HS-5 (cell line): ENCODE data around the gene TTYH3.

Experiments used
- DNase-seq: peaks from one replicate; pipeline ENCODE4 v3.0.0-alpha.2; 2012; ENCODE audit warnings: low read depth

The TTYH3 gene

GRCh38 chr7:2635148-2635668 lies 3.4 kb downstream of the TTYH3 start:
- DNase-seq, result no peak

DNA sequence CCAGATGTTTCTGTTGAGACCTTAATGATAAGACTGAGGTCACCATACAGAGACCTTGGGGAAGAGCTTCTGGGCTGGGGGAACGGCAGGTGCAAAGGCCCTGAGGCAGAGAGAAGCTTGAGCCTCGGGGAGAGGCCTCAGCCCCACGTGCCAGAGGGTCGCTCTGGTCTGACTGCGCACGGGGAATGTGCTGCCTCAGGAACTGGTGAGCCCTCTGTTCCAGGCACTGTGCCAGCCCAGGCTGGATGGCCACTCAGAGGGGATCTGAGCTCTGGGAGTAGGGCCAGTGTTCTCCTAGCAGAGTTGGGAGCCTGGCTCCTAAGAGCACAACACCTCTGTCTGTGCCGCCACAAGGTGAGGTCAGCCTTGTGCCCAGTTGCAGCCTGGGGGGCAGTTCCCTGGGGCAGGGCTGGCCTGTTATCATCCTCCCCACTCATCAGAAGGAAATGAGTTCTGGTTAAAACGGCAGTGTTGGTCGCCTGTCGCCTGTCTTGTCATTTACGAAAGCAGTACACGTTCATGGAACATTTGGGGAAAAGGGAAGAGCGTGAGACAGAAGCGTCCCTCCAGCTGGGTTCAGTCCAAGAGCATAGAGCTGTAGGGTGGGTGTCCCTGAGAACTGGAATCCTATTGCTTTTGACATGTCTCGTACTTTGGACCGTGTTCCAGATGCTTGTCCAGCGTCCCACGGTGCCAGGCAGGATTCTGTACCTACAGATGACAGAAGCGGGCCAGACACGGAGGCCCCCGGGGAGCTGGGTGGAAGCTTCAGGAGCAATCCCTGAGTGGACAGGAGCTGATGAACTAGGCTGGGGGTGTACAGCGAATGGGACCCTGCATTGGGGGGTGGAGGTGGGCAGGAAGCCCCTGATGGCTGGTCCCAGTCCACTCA lies 4.3 kb downstream of the TTYH3 start:
- no peak for DNase-seq

- DNase-seq, result no peak
Observed at GRCh38 chr7:2637066-2637471, 5.3 kb downstream of the TTYH3 start.

- no peak for DNase-seq
Observed at GRCh38 chr7:2637505-2638223, 5.9 kb downstream of the TTYH3 start.

DNA sequence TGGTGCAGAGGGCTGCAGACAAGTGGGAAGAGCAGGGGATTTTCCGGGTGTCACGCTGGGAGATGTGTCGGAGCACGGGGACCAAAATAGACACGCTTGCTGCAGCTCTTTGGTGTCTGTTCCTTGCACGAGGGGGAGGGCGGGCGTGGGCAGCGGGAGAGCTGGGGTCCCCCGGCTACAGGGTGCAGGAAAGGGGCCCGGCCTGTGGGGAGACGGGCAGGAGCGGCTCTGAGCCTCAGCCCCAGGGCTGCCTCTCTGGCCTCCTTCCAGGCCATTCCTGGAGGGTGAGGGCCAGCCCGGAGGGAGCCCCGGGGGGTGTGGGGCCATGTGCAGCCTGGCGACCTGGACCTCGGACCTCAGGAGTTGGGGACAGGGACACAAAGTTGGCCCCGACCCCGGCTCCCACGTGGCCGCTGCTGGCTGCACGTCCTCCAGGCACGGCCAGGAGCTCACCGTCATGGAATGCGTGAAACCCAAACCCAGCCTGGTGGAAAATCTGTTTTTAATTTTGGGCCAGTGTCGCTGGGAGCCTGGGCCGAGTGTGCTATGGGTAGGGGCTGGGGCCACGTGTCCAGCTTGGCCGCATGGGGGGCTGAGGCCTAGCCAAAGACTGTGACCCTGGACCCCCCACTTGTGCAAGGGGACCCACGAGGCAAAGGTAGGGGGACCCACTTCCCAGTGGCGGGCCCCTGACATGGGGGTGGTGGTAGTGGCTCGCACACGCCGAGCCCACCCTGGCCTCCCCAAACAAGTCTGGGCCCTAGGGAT lies 6.6 kb downstream of the TTYH3 start:
- peak; percentile 44 for DNase-seq

DNA sequence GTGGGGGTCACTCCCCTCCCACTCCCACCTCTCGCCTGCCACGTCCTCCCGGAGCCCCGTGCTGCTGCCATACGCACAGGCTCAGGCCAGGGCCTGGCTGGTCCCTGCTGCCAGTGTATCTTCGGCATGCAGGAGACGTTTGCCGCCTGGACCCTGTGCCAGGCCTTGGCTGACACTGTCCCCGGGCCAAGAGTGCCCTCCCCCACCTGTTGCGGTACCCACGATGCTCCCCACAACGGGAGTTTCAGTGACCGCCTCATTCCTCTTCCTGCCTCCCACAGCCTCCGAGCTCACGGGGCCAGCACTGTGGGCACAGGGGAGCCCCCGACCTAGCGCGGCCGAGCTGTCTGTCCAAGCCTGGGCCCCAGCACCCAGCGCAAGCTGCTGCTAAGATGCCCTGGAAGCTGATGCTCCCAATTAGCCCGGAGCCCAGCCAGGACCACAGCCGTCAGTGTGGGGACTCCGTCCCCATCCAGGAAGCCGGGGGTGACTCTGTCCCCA lies 7.4 kb downstream of the TTYH3 start:
- no peak for DNase-seq

DNA sequence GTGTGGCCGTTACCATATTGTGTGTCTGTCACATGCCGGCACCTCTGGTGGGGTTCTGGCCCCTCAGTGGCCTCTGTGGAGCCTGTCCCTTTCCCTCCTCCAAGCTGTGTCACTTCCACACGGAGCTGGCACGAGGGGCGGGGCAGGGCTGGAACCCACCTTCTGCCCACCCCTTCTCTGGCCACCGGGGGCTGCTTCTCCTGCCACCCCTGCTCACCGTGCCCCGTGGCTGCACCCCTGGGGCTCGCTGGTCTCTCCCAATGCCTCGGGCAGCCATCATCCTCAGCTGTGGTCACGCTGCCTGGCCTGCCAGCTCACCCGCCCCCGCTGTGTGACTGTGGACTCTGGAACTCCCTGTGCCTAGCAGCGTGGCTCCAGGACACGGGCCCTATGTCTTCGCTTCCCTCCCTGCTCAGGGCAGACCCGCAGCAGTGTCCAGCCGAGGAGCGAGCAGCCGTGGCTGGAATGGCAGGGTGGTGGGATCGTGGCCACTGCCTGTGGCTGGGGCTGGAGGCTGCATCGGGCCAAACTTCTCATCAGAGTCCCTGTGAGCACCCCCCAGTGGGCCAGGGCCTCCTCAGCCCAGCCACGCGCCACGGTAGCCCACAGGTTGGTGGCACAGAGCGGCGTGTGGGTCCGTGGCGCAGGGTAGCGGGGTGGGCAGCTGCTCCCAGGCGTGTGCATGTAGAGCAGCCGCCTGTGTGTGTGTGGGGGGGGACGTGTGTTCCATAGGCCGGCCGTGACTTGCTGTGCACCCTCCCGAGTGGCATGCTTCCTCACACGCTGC lies 8.1 kb downstream of the TTYH3 start:
- DNase-seq, result no peak

DNA sequence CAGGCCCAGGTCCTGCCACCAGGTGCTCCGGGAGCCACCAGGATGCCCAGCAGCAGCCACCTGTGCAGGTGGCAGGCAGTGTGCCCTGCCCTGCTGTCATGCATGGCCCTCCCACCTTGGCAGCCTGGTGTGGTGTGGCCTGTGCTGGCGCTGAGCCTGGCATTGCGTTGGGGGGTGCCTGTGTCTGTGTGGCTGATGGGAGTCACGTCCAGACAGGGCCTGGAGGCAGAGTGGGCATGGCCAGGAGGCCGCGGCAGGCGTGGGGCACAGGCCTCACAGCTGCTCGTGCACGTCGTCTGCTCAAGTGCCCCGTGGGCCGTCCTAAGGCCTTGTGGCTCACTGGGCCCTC lies 8.7 kb downstream of the TTYH3 start:
- no peak for DNase-seq

- no peak for DNase-seq
Observed at GRCh38 chr7:2640846-2641316, 9.1 kb downstream of the TTYH3 start.

GRCh38 chr7:2641406-2642393 lies 9.9 kb downstream of the TTYH3 start:
- DNase-seq, result no peak

- no peak for DNase-seq
Observed at GRCh38 chr7:2643386-2644219, 11.8 kb downstream of the TTYH3 start.

- no peak for DNase-seq
Observed at GRCh38 chr7:2644220-2644561, 12.4 kb downstream of the TTYH3 start.

DNA sequence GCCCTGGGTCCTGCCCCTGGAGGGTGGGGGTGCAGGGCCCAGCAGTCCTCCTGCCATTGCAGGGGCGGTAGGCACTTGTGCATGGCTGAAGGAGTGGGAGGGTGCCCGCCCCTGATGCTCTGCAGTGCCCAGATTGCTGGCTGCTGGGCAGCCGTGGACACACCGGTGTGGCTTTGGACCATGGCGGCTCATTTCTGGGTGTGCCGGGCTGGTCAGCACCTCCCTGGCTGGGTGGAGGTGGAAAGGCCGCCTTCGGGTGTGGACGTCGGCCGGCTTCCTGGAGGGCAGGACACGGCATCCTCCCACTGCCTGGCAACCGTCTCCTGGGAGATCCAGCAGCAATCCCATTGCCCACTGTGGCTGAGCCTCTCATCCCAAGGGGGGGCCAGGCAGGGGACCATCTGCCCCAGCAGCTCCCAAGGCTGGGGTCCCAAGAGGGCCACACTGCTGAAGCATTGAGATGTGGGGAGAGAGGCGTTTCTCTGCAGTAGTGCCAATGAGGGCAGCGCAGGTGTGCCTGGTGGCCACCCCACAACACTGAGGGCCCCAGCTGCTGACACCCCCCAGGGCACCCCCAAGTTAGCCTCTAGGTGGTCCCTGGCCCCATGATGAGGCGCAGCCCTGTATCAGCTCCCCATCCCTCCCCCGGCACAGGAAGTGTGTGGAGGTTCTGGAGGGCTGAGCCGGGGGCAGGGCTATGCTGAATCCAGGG lies 12.9 kb downstream of the TTYH3 start:
- DNase-seq, result no peak

DNA sequence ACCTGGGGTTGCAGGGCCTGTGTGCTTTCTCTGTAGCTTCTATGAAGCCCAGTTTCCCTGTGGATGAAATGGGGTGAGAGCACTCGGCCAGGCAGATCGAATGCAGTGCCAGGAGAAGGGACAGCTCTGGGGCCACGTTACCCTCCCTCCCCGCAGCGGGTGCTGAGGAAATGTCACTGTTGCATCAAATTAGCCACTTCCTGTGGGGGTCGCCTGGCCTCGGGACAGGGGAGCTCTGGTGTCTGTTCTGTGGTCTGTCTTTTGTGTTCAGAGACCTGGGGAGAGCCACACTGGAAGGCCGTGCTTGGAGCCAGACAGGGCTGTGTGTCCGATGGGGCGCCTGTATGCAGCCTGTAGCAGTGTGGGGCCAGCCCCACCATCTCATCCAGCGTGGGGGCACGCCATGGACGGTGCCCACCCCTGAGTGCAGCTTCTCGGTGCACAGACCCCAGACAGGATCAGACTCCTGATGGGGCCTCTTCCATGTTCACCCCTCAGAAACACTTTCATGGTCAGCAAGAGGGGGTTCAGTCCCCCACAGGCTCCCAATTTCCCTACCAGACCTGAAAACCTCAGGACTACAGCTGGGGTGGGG lies 13.6 kb downstream of the TTYH3 start:
- DNase-seq, result no peak

DNA sequence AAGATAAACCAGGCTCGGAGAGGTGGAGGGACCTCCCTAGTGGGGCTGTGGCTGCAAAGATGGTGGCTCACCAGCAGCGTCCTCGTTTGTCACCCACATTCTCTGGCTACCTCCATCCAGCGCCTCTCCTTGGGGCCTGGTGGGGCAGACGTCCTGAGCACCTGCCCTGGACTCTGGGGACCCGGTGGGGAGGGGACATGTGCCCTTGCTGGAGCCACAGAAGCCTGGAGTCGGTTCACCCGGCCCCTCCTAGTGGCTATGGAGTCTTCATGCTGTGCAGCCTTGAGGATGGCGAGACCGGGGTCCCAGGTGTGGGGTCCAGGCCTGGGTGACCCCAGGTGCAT lies 14.5 kb downstream of the TTYH3 start:
- no peak for DNase-seq

GRCh38 chr7:2646680-2647571 lies 15.1 kb downstream of the TTYH3 start:
- DNase-seq, result no peak

DNA sequence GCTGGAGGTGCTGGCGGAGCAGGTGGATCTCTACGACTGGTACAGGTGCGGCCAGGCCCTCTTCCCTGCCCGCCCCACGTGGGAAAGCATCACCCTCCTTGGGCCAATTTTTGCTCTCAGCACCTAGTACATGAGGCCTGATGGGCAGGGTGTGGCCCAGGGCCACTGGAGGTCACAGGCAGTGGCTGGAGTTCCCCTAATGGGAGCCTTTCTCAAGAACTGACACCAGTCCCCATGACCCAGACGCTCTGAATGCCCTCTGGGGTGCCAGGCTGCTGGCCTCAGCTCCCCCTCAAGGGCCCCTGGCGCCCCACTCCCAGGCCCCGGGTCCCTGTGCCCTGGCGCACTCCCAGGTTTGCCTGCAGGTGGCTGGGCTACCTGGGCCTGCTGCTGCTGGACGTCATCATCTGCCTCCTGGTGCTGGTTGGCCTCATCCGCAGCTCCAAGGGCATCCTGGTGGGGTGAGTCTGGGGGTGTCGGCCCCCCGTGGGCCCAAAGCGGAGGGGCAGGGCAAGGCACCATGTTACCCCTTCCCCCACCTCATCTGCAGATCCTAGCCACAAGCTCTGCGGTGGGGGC lies 15.9 kb downstream of the TTYH3 start:
- no peak for DNase-seq
